CD4-positive, alpha-beta T cell treated with Interleukin-15 for 1 hour (primary cell): ENCODE data around the gene DNAH11.

Experiments used
- DNase-seq: peaks from one replicate; pipeline ENCODE4 v3.0.0-alpha.2; 2020

Gene DNAH11

GRCh38 chr7:21562385-21562784, 19.5 kb downstream of the DNAH11 start:
- no peak for DNase-seq

- DNase-seq, result no peak
Measured at GRCh38 chr7:21565614-21566013, 22.8 kb downstream of the DNAH11 start.

- no peak for DNase-seq
Measured at GRCh38 chr7:21566094-21566493, 23.3 kb downstream of the DNAH11 start.

DNA sequence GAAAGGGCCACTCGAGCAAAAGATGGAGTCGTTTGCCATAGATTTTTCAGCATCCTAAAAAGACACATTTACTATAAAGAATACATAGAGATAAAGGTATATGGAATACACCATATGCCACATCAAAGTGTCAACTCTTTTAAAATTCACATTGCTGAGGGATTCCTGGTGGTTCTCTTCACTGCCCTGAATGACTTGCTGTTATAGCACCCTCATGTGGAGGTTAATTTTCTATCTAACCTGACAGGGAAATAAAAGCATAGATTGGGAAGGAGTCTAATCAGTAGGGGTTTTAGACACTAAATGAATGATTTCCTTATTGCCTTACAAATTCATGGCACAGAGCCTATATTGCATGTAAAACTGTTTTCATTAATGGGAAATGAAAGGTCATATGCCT, 25.9 kb downstream of the DNAH11 start:
- no peak for DNase-seq

GRCh38 chr7:21572331-21573313, 29.8 kb downstream of the DNAH11 start:
- no peak for DNase-seq

DNA sequence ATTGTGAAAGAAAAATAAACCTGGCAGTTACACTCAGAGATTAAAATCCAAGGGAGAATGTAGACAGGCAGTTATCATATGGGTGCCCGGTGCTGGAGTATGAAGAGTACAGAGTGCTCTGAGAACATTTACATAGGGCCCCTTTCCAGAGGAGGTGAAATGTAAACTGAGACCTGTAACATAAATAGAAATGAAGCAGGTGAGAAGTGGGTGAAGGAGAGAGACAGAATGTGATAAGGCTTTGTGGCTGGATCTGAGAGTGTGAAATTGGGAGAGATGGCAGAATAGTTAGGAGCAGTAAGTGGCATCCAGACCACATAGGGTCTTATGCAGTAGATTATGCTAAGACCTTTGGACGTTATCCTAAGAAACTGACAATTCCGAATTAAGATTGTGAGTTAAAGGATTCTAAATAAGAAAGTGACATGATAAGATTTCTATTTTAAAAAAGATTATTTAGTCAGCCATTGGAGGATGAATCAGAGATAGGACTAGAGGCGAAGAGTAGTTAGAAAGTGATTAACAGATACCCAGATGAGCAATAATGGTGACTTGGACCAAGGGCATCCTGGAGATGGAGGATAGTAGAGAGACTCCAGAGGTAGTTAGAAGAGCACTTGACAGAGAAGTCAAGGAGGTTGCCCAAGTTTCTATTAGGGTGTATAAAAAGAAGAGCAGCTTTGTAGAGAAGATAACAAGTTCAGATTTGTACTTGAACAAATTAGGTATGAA, 36.7 kb downstream of the DNAH11 start:
- DNase-seq, result no peak

- no peak for DNase-seq
Measured at GRCh38 chr7:21580073-21580521, 37.3 kb downstream of the DNAH11 start.

- DNase-seq, result no peak
Measured at GRCh38 chr7:21585070-21585724, 42.4 kb downstream of the DNAH11 start.

- no peak for DNase-seq
Measured at GRCh38 chr7:21587139-21587784, 44.4 kb downstream of the DNAH11 start.

GRCh38 chr7:21596801-21597200, 54.0 kb downstream of the DNAH11 start:
- no peak for DNase-seq

DNA sequence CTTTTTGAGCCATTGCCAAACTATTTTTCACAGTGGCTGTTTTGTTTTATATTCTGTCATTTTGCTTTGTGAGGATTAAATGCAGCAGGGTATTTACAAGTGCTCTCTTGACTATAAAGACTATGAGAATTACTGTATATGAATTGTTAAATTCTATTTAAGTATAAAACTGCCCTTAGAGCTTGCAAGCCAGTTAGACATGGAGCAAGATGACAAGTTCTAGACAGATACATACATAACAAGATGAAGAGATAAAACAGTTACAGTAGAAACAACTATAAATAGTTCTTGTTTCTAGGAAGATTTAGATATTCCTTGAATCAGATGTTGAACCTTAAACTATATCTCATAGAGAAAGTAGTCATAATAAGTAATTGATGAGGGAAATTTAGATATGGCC, 60.6 kb downstream of the DNAH11 start:
- no peak for DNase-seq

DNA sequence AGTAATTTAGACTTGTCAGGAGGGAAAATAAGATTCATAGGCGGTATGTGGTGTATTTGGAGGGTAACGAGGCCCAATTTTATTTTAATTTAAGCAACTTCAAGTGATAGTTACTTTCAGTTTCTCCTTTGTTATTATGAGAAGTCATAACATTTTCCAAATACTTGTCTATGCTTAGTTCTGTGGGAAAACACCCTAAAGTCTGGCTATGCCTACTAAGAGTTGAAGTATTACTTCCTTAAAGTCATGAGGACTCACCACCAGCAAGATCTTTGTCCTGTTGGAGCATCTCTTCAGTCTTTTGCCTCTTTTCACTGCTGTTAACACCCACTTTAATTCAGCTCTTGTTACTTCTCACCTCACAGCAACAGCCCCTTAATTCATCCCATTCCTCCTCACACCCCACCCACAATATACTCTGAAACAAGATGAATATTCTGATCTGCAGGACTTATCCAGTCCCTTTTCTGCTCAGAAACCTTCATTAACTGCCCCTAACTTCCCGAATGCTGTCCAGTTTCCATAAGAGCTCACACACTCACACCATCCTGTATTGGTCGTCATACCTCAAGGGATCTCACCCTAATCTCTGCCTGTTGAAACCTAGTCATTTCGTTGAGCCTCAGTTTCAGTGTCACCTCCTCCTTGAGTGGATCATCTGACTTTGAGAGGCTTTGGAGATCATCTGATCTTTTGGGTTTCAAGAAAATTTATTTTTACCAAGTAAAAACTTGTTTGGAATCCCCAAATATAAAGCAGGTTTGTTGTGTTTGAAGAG, 61.3 kb downstream of the DNAH11 start:
- no peak for DNase-seq

DNA sequence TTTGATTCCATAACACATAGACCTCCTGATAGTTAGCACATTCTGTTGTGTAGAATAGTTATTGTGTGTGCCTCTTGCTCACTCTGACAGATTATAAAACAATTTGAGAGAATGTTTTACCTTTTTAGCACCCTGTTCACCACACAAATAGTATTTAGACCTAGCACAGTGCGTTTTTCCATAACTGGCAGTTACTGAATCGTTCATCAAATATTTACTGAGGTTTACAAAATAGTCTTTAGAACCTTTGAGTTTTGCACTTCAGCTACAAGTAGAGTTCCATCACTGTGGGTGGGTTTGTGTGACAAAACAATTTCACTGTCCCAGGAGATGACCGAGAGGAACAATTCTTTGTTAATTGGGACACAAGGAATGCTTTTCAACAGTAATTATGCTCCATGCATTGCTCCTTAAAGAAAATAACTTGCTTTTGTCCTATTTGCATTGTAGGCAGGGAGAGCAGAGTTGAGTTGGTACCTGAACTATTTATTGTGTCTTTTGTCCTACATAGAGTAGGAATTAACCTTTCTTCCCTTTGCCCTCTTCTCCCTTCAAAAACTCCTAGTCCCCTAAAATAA, 62.3 kb downstream of the DNAH11 start:
- no peak for DNase-seq

- DNase-seq, result no peak
Measured at GRCh38 chr7:21608465-21608864, 65.6 kb downstream of the DNAH11 start.

GRCh38 chr7:21611129-21611528, 68.3 kb downstream of the DNAH11 start:
- no peak for DNase-seq

- no peak for DNase-seq
Measured at GRCh38 chr7:21616091-21616490, 73.3 kb downstream of the DNAH11 start.

DNA sequence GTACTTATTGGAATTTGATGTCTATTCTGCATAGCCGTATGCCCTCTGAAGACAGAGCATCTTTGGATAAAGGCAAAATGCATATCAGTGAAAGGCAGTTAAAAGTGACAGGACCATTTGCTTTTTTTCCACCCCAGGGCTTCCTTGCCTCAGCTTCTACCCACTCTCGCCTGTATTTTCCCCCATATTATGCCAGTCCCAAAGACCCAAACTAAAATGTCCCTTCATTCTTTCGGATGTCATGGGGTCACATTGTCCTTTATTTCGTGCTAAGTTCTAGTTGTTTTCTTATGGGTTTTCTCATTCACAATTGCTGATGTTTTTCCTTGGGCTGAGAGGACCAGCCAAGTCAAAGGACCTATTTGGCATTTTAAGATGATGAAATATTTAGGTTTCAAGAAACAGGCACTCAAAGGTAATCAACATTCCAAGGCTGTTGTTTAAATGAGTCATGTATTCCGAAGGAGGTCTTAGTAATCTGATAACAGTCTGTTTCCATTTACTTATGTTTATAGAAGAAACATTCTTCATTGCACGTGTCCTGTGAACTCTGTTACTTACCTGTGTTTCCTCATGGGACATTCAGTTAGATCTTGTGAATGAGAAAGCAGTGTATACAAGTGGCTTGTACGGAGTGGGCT, 74.1 kb downstream of the DNAH11 start:
- no peak for DNase-seq

GRCh38 chr7:21617513-21617912, 74.7 kb downstream of the DNAH11 start:
- DNase-seq, result no peak

DNA sequence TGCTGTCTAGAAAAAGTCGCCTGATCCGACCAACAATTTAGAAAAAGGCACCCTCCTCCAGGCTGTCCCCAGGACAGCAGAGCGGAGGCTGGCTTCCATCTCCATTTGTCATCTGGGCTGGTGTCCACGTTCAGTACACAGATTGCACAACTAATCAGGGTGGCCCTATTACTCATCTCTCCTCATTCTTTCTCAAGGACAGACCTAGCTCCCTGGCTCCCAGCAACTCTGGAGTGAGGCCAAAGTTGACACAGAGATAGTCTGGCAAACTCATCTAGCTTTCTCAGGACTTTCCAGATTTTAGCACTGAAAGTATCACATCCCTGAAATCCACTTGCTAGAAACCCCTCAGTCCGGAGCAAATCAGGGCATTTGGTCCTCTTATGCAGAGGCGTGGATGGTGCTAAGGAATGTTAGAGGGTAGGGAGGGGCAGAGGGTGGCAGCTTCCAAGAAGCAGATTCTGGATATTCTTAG, 75.1 kb downstream of the DNAH11 start:
- no peak for DNase-seq

DNA sequence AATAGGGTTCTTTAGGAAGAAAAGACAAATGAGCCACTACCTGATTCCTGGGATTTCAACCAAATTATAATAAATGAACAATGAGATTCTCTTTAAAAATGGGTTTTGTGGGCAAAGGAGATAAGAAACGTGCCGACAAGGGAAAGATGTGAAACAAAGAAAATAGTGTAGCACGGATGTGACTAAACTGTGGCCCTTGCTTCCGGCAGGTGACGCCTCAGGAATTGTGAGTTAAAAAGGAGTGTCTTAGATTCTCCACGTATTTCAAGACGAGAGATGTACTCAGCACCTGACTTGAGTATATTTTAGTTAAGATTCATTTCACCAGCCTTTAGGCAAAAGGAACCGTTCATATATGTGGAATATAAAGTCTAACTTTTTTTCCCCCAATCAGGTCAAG, 75.9 kb downstream of the DNAH11 start:
- DNase-seq, result no peak

DNA sequence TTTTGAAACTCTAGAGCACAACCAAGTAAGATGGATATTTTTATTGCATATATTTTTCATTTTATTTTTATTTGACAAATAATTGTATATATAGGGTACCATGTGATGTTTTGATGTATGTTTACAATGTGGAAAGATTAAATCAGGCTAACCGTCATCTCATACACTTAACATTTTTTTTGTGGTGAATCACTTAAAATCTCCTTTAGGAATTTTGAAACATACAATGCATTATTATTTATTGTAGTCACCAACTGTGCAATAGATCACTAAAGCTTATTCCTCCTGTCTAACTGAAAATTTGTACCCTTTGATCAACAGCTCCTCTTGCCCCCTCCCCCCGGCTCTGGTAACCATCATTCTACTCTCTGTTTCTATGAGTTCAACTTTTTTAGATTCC, 77.2 kb downstream of the DNAH11 start:
- DNase-seq, result no peak
